WTC11 (cell line): ENCODE measurements around the gene NYAP1. TPM values are rescaled to one million over a fixed set of nuclear protein-coding genes. Genes with fewer than 3 reads are reported as not detected.

Experiments used
- ATAC-seq: fragments of 200-7000 bp; cut with Tn5 transposase; 2 replicates; pipeline ENCODE4 v1.10.0; 2021; ENCODE audit warnings: mild to moderate bottlenecking, moderate library complexity
- CTCF ChIA-PET: fragments of 300-600 bp; sonication (Branson Sonifier 250); formaldehyde crosslinking; loops from one replicate; lab custom pipeline; 2021; ENCODE audit warnings: antibody characterized with exemption; lab: Charles Lee
- POLR2A ChIA-PET: fragments of 350-600 bp; sonication (Branson Sonifier 250); formaldehyde crosslinking; loops from one replicate; lab custom pipeline; 2021; ENCODE audit warnings: antibody characterized with exemption; lab: Charles Lee
- DNase-seq: peaks from one replicate; pipeline ENCODE4 v3.0.0; 2021; ENCODE audit warnings: low spot score
- H3K27ac Mint-ChIP-seq: 2 replicates; pipeline ENCODE4 v1.8.0; 2021; ENCODE audit warnings: mixed read lengths
- H3K27me3 Mint-ChIP-seq: 2 replicates; pipeline ENCODE4 v1.8.0; 2021; ENCODE audit warnings: low read depth, mild to moderate bottlenecking, moderate library complexity, mixed read lengths
- H3K36me3 Mint-ChIP-seq: 2 replicates; pipeline ENCODE4 v1.8.0; 2021; ENCODE audit warnings: mixed read lengths
- H3K4me1 Mint-ChIP-seq: 2 replicates; pipeline ENCODE4 v1.8.0; 2022; ENCODE audit warnings: mixed read lengths
- H3K4me3 Mint-ChIP-seq: 2 replicates; pipeline ENCODE4 v1.8.0; 2021; ENCODE audit warnings: mild to moderate bottlenecking, moderate library complexity, mixed read lengths
- H3K9me3 Mint-ChIP-seq: 2 replicates; pipeline ENCODE4 v1.8.0; 2021; ENCODE audit warnings: mixed read lengths
- GRHL2 ChIP-seq: fragments of 250-450 bp; sonication (Bioruptor Pico); IDR thresholded peaks from 2 replicates; pipeline ENCODE4 v1.8.0; 2022; ENCODE audit warnings: mild to moderate bottlenecking, moderate library complexity; ENCODE audit not compliant: insufficient replicate concordance, severe bottlenecking
- HMGA2 ChIP-seq: fragments of 250-450 bp; sonication (Bioruptor Pico); IDR thresholded peaks from 2 replicates; pipeline ENCODE4 v1.4.0; 2021; ENCODE audit warnings: mild to moderate bottlenecking, moderate library complexity
- IRF2 ChIP-seq: sonication (generic); formaldehyde crosslinking; IDR thresholded peaks from 2 replicates; pipeline ENCODE4 v1.8.0; 2022; ENCODE audit warnings: low read depth, missing genetic modification reagents, borderline replicate concordance
- NR1H2 ChIP-seq: sonication (generic); formaldehyde crosslinking; IDR thresholded peaks from 2 replicates; pipeline ENCODE4 v1.9.0; 2021; ENCODE audit warnings: mild to moderate bottlenecking, moderate library complexity, missing genetic modification reagents
- NR2C2 ChIP-seq: sonication (generic); formaldehyde crosslinking; IDR thresholded peaks from 2 replicates; pipeline ENCODE4 v1.8.0; 2022; ENCODE audit warnings: mild to moderate bottlenecking, missing genetic modification reagents
- SP1 ChIP-seq: sonication (generic); formaldehyde crosslinking; conservative IDR thresholded peaks from 2 replicates; pipeline ENCODE4 v1.8.1; 2022; ENCODE audit warnings: missing genetic modification reagents
- ZNF317 ChIP-seq: sonication (generic); formaldehyde crosslinking; IDR thresholded peaks from 2 replicates; pipeline ENCODE4 v1.8.1; 2023; ENCODE audit warnings: low read depth, mild to moderate bottlenecking, moderate library complexity, missing genetic modification reagents, borderline replicate concordance
- ZNF671 ChIP-seq: fragments of 250-450 bp; sonication (Bioruptor Pico); IDR thresholded peaks from 2 replicates; pipeline ENCODE4 v1.8.0; 2021; ENCODE audit warnings: mild to moderate bottlenecking
- total RNA-seq: library from RNA; stranded (reverse); gene quantifications from 3 replicates; pipeline ENCODE4 v1.2.3, GENCODE V29; 2021
- TF ChIP-seq, protein P1 (sequence below): sonication (generic); formaldehyde crosslinking; IDR thresholded peaks from 2 replicates; pipeline ENCODE4 v1.8.0; 2023; ENCODE audit warnings: missing genetic modification reagents, mild to moderate bottlenecking, borderline replicate concordance
- TF ChIP-seq, protein P2 (sequence below): sonication (generic); formaldehyde crosslinking; IDR thresholded peaks from 2 replicates; pipeline ENCODE4 v1.8.1; 2022; ENCODE audit warnings: mild to moderate bottlenecking, missing genetic modification reagents, moderate library complexity, borderline replicate concordance
- TF ChIP-seq, protein P3 (sequence below): sonication (generic); formaldehyde crosslinking; IDR thresholded peaks from 2 replicates; pipeline ENCODE4 v1.8.0; 2022; ENCODE audit warnings: mild to moderate bottlenecking, missing genetic modification reagents
- TF ChIP-seq, protein P4 (sequence below): sonication (generic); formaldehyde crosslinking; IDR thresholded peaks from 2 replicates; pipeline ENCODE4 v1.8.1; 2023; ENCODE audit warnings: mild to moderate bottlenecking, missing genetic modification reagents, moderate library complexity
- TF ChIP-seq, protein P5 (sequence below): fragments of 250-450 bp; sonication (Bioruptor Pico); IDR thresholded peaks from 2 replicates; pipeline ENCODE4 v1.9.0; 2021; ENCODE audit warnings: mild to moderate bottlenecking, borderline replicate concordance
- TF ChIP-seq, protein P6 (sequence below): sonication (generic); formaldehyde crosslinking; IDR thresholded peaks from 2 replicates; pipeline ENCODE4 v1.8.1; 2023; ENCODE audit warnings: mild to moderate bottlenecking, missing genetic modification reagents

Gene NYAP1
- total RNA-seq, 1 experiment from 2014 or later, result 6.7 TPM

DNA sequence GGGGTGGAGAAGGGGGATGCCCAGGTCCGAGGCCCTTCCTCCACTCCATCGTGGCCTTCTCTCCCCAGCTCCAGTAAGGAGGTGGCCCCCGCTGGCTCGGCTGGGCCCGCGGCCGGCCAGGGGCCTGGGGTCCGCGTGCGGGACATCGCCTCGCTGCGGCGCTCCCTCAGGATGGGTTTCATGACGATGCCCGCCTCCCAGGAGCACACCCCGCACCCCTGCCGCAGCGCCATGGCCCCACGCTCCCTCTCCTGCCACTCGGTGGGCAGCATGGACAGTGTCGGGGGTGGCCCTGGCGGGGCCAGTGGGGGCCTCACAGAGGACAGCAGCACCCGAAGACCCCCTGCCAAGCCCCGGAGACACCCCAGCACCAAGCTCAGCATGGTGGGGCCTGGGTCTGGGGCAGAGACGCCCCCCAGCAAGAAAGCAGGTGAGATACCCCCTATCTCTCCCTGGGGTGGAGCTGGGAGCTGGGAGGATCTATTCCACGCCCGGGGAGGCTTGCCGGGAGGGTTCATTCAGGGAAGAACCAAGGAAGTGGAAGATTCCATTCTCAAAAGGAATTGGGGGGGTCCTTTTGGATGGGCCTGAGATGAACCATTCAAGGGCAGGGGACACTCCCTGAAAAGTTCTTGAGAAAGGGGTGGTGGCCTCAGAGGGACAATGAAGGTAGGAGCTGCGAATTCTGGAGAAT lies 3.2 kb downstream of the NYAP1 start:
- TF ChIP-seq ZNF317 (CRISPR knock-in tag) (no peak), SP1 (no peak), IRF2 (CRISPR knock-in tag) (no peak)
- TF ChIP-seq, protein P1, sequence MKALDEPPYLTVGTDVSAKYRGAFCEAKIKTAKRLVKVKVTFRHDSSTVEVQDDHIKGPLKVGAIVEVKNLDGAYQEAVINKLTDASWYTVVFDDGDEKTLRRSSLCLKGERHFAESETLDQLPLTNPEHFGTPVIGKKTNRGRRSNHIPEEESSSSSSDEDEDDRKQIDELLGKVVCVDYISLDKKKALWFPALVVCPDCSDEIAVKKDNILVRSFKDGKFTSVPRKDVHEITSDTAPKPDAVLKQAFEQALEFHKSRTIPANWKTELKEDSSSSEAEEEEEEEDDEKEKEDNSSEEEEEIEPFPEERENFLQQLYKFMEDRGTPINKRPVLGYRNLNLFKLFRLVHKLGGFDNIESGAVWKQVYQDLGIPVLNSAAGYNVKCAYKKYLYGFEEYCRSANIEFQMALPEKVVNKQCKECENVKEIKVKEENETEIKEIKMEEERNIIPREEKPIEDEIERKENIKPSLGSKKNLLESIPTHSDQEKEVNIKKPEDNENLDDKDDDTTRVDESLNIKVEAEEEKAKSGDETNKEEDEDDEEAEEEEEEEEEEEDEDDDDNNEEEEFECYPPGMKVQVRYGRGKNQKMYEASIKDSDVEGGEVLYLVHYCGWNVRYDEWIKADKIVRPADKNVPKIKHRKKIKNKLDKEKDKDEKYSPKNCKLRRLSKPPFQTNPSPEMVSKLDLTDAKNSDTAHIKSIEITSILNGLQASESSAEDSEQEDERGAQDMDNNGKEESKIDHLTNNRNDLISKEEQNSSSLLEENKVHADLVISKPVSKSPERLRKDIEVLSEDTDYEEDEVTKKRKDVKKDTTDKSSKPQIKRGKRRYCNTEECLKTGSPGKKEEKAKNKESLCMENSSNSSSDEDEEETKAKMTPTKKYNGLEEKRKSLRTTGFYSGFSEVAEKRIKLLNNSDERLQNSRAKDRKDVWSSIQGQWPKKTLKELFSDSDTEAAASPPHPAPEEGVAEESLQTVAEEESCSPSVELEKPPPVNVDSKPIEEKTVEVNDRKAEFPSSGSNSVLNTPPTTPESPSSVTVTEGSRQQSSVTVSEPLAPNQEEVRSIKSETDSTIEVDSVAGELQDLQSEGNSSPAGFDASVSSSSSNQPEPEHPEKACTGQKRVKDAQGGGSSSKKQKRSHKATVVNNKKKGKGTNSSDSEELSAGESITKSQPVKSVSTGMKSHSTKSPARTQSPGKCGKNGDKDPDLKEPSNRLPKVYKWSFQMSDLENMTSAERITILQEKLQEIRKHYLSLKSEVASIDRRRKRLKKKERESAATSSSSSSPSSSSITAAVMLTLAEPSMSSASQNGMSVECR (CRISPR knock-in tag), result no peak
- TF ChIP-seq, protein P2, sequence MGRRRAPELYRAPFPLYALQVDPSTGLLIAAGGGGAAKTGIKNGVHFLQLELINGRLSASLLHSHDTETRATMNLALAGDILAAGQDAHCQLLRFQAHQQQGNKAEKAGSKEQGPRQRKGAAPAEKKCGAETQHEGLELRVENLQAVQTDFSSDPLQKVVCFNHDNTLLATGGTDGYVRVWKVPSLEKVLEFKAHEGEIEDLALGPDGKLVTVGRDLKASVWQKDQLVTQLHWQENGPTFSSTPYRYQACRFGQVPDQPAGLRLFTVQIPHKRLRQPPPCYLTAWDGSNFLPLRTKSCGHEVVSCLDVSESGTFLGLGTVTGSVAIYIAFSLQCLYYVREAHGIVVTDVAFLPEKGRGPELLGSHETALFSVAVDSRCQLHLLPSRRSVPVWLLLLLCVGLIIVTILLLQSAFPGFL (CRISPR knock-in tag), result no peak
- ChIA-PET CTCF (interaction anchor here (0.8 to 1.7 kb wide), 3 partner anchors 18 to 126 kb away, joined by 4 to 9 read pairs (median 5); no protein-coding TSS in a partner anchor), POLR2A (interaction anchor here (0.9 kb wide), 1 partner anchor 83 kb away, joined by 3 read pairs; no protein-coding TSS in a partner anchor)
- ATAC-seq (peak; percentile 2; the same call in 1 of the 2 replicates), DNase-seq (peak; percentile 41)
- Mint-ChIP-seq H3K27ac (no peak overlapping the region), H3K27me3 (peaks cover under 1% of the 10 kb centered on the region; the same call in 1 of the 2 replicates), H3K4me3 (no peak overlapping the region), H3K9me3 (no peaks in the 10 kb centered on the region), H3K36me3 (no peaks in the 10 kb centered on the region), H3K4me1 (peaks cover 37% of the 10 kb centered on the region)

DNA sequence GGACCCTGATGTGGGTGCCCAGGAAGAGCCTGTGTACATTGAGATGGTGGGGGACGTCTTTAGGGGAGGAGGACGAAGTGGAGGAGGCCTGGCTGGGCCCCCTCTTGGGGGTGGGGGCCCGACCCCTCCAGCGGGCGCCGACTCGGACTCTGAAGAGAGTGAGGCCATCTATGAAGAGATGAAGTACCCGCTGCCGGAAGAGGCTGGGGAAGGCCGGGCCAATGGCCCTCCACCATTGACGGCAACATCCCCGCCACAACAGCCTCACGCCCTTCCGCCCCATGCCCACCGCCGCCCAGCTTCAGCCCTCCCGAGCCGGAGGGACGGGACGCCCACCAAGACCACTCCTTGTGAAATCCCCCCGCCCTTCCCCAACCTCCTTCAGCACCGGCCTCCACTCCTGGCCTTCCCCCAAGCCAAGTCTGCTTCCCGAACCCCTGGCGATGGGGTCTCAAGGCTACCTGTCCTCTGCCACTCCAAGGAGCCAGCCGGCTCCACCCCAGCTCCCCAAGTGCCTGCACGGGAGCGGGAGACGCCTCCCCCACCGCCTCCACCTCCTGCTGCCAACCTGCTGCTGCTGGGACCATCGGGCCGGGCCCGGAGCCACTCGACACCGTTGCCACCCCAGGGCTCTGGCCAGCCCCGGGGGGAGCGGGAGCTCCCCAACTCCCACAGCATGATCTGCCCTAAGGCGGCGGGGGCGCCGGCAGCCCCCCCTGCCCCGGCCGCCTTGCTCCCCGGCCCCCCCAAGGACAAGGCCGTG lies 4.8 kb downstream of the NYAP1 start:
- ChIA-PET CTCF (interaction anchor here (1.2 to 3.2 kb wide), 2 partner anchors 10 to 98 kb away, joined by 3 to 17 read pairs; partner anchors contain the start of genes FBXO24, LRCH4 and TSC22D4), POLR2A (no interaction called here)
- ATAC-seq (no peak), DNase-seq (no peak)
- H3K27ac Mint-ChIP-seq, result no peak overlapping the region
- H3K4me1 Mint-ChIP-seq, result peaks cover 36% of the 10 kb centered on the region
- H3K27me3 Mint-ChIP-seq, result peaks cover 15% of the 10 kb centered on the region
- TF ChIP-seq ZNF671 (no peak), GRHL2 (CRISPR knock-in tag) (no peak), HMGA2 (CRISPR knock-in tag) (no peak), NR1H2 (CRISPR knock-in tag) (no peak)
- TF ChIP-seq, protein P3, sequence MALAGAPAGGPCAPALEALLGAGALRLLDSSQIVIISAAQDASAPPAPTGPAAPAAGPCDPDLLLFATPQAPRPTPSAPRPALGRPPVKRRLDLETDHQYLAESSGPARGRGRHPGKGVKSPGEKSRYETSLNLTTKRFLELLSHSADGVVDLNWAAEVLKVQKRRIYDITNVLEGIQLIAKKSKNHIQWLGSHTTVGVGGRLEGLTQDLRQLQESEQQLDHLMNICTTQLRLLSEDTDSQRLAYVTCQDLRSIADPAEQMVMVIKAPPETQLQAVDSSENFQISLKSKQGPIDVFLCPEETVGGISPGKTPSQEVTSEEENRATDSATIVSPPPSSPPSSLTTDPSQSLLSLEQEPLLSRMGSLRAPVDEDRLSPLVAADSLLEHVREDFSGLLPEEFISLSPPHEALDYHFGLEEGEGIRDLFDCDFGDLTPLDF, result no peak
- TF ChIP-seq, protein P4, sequence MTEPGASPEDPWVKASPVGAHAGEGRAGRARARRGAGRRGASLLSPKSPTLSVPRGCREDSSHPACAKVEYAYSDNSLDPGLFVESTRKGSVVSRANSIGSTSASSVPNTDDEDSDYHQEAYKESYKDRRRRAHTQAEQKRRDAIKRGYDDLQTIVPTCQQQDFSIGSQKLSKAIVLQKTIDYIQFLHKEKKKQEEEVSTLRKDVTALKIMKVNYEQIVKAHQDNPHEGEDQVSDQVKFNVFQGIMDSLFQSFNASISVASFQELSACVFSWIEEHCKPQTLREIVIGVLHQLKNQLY (CRISPR knock-in tag), result no peak
- H3K36me3 Mint-ChIP-seq, result no peaks in the 10 kb centered on the region
- no peak overlapping the region for H3K4me3 Mint-ChIP-seq
- H3K9me3 Mint-ChIP-seq, result no peaks in the 10 kb centered on the region

DNA sequence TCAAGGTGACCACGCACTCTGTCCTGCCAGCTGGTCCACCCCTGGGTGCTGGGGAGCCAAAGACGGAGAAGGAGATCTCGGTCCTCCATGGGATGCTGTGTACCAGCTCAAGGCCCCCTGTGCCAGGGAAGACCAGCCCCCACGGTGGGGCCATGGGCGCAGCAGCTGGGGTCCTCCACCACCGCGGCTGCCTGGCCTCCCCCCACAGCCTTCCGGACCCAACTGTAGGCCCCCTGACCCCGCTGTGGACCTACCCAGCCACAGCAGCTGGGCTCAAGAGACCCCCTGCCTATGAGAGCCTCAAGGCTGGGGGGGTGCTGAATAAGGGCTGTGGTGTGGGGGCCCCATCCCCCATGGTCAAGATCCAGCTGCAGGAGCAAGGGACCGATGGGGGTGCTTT lies 5.4 kb downstream of the NYAP1 start:
- ATAC-seq (no peak), DNase-seq (no peak)
- peaks cover 15% of the 10 kb centered on the region for H3K27me3 Mint-ChIP-seq
- H3K4me1 Mint-ChIP-seq, result peaks cover 38% of the 10 kb centered on the region
- ChIA-PET POLR2A (interaction anchor here (1.1 kb wide), 1 partner anchor 53 kb away, joined by 3 read pairs; no protein-coding TSS in a partner anchor), CTCF (interaction anchor here (1.1 to 3.2 kb wide), 8 partner anchors 11 to 123 kb away, joined by 3 to 17 read pairs (median 6); partner anchors contain the start of genes AGFG2, FBXO24, LRCH4 and MOSPD3)
- H3K36me3 Mint-ChIP-seq, result no peaks in the 10 kb centered on the region
- no peak overlapping the region for H3K4me3 Mint-ChIP-seq
- H3K27ac Mint-ChIP-seq, result no peak overlapping the region
- H3K9me3 Mint-ChIP-seq, result no peaks in the 10 kb centered on the region
- TF ChIP-seq, protein P5, sequence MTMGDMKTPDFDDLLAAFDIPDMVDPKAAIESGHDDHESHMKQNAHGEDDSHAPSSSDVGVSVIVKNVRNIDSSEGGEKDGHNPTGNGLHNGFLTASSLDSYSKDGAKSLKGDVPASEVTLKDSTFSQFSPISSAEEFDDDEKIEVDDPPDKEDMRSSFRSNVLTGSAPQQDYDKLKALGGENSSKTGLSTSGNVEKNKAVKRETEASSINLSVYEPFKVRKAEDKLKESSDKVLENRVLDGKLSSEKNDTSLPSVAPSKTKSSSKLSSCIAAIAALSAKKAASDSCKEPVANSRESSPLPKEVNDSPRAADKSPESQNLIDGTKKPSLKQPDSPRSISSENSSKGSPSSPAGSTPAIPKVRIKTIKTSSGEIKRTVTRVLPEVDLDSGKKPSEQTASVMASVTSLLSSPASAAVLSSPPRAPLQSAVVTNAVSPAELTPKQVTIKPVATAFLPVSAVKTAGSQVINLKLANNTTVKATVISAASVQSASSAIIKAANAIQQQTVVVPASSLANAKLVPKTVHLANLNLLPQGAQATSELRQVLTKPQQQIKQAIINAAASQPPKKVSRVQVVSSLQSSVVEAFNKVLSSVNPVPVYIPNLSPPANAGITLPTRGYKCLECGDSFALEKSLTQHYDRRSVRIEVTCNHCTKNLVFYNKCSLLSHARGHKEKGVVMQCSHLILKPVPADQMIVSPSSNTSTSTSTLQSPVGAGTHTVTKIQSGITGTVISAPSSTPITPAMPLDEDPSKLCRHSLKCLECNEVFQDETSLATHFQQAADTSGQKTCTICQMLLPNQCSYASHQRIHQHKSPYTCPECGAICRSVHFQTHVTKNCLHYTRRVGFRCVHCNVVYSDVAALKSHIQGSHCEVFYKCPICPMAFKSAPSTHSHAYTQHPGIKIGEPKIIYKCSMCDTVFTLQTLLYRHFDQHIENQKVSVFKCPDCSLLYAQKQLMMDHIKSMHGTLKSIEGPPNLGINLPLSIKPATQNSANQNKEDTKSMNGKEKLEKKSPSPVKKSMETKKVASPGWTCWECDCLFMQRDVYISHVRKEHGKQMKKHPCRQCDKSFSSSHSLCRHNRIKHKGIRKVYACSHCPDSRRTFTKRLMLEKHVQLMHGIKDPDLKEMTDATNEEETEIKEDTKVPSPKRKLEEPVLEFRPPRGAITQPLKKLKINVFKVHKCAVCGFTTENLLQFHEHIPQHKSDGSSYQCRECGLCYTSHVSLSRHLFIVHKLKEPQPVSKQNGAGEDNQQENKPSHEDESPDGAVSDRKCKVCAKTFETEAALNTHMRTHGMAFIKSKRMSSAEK (CRISPR knock-in tag), result no peak
- TF ChIP-seq, protein P6, sequence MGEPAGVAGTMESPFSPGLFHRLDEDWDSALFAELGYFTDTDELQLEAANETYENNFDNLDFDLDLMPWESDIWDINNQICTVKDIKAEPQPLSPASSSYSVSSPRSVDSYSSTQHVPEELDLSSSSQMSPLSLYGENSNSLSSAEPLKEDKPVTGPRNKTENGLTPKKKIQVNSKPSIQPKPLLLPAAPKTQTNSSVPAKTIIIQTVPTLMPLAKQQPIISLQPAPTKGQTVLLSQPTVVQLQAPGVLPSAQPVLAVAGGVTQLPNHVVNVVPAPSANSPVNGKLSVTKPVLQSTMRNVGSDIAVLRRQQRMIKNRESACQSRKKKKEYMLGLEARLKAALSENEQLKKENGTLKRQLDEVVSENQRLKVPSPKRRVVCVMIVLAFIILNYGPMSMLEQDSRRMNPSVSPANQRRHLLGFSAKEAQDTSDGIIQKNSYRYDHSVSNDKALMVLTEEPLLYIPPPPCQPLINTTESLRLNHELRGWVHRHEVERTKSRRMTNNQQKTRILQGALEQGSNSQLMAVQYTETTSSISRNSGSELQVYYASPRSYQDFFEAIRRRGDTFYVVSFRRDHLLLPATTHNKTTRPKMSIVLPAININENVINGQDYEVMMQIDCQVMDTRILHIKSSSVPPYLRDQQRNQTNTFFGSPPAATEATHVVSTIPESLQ, result no peak
- no peak for TF ChIP-seq NR2C2 (CRISPR knock-in tag)
